ENCODE results near the gene FRRS1L. TPM values are rescaled to one million over a fixed set of nuclear protein-coding genes. Genes with fewer than 3 reads are reported as not detected.

The FRRS1L gene
- total and polyA plus RNA-seq, 2 donors (not counting 1 experiment from before 2014, with no cell fraction given), result not detected

DNA sequence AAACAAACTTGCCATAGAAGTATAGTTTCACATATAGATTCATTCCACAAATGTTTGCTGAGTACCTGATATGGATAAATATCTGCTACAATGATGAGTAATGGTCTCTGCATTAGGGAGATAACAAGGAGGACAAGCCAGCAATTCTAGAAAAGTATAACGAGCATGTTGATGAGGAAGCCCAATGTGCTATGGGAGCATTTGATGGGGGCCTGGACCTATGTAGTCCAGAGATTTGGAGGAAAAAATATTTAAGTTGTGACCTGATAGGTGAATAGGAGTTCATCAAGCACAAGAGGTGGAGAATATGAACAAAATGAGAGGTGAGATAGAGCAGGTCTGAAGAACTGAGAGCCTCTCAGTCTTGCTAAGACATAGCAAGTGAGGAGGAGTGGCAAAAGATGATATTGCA is 32.9 kb downstream of the FRRS1L start:
- no peaks in the 10 kb centered on the region for H3K4me1 ChIP-seq (ENCODE audit: control insufficient read depth in 2 of 2, insufficient read depth in 2 of 2, low read length in 2 of 2)
- H3K4me3 ChIP-seq (ENCODE audit: control extremely low read depth in 1 of 5, extremely low read depth in 1 of 5, insufficient read depth in 1 of 5, low read depth in 2 of 5, low read length in 4 of 5), result no peak overlapping the region
- no peak overlapping the region for H3K27ac ChIP-seq (ENCODE audit: low read length in 2 of 2)
- CTCF ChIA-PET, result no interaction called here
- WGBS (ENCODE audit: insufficient coverage), result 100% methylated on average over 1 of the region's 1 CpG
- POLR2A ChIA-PET, result no interaction called here
- H2AFZ ChIP-seq (ENCODE audit: insufficient read depth, low read depth, low read length, poor library complexity, severe bottlenecking), result no peak overlapping the region
- Mint-ChIP-seq H3K4me1 (no peaks in the 10 kb centered on the region), H3K4me3 (no peak overlapping the region), H3K27me3 (peaks cover 11% of the 10 kb centered on the region), H3K9me3 (ENCODE audit: insufficient read depth) (no peaks in the 10 kb centered on the region), H3K27ac (no peak overlapping the region)
- intact Hi-C loops (cut with micrococcal nuclease), result no loop called here
- TF ChIP-seq EZH2 (IDR thresholded peaks at IDR 0.05; ENCODE audit: borderline replicate concordance, insufficient read depth, low read depth, low read length, poor library complexity, severe bottlenecking), result no peak
- TF ChIP-seq, protein P1, sequence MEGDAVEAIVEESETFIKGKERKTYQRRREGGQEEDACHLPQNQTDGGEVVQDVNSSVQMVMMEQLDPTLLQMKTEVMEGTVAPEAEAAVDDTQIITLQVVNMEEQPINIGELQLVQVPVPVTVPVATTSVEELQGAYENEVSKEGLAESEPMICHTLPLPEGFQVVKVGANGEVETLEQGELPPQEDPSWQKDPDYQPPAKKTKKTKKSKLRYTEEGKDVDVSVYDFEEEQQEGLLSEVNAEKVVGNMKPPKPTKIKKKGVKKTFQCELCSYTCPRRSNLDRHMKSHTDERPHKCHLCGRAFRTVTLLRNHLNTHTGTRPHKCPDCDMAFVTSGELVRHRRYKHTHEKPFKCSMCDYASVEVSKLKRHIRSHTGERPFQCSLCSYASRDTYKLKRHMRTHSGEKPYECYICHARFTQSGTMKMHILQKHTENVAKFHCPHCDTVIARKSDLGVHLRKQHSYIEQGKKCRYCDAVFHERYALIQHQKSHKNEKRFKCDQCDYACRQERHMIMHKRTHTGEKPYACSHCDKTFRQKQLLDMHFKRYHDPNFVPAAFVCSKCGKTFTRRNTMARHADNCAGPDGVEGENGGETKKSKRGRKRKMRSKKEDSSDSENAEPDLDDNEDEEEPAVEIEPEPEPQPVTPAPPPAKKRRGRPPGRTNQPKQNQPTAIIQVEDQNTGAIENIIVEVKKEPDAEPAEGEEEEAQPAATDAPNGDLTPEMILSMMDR (IDR thresholded peaks at IDR 0.05), result no peak
- H3K79me2 ChIP-seq (ENCODE audit: control insufficient read depth, insufficient read depth, low read length), result no peaks in the 10 kb centered on the region
- H3K4me2 ChIP-seq (replicated peaks; ENCODE audit: low read depth, low read length, poor library complexity, severe bottlenecking), result no peak overlapping the region
- no peaks in the 10 kb centered on the region for H3K36me3 ChIP-seq (replicated peaks in 1 of 2; ENCODE audit: control extremely low read depth in 1 of 2, control insufficient read depth in 1 of 2, extremely low read depth in 1 of 2, insufficient read depth in 2 of 2, low read length in 1 of 2)
- no peaks in the 10 kb centered on the region for H3K9me3 ChIP-seq (ENCODE audit: control extremely low read depth in 1 of 3, control insufficient read depth in 2 of 3, insufficient read depth in 1 of 3, low read length in 2 of 3)
- no peaks in the 10 kb centered on the region for H3K27me3 ChIP-seq (replicated peaks in 1 of 4; ENCODE audit: control extremely low read depth in 1 of 4, control insufficient read depth in 3 of 4, insufficient read depth in 4 of 4, low read length in 3 of 4)
- no peak for ATAC-seq (ENCODE audit: low read depth)
- H3K9ac ChIP-seq (ENCODE audit: low read length), result no peak overlapping the region
- DNase-seq, result no peak
- H4K20me1 ChIP-seq (ENCODE audit: control insufficient read depth, insufficient read depth, low read length, poor library complexity, severe bottlenecking), result no peaks in the 10 kb centered on the region

DNA sequence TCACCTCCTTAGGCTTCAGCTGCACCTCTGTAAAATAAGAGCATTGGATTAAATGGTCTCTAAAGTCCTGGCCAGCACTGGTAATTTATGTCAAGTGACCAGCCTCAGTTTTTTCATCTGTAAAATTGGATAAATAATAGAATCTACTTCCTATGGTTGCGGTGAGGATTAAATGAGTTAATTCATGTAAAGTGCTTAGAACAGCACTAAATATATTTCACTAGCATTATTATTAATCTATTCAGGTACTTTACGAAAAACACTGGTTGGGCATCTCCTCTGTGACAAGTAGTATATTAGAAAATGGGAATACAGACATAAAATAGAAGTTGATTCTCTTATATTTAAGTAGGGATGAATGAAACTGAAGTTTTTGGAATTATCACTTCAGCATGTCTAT is 33.5 kb downstream of the FRRS1L start:
- WGBS (ENCODE audit: insufficient coverage), result no CpG with 5 or more reads among the region's 2 CpGs
- Histone ChIP-seq H3K4me3 (ENCODE audit: control extremely low read depth in 1 of 5, extremely low read depth in 1 of 5, insufficient read depth in 1 of 5, low read depth in 2 of 5, low read length in 4 of 5) (no peak overlapping the region), H3K9me3 (ENCODE audit: control extremely low read depth in 1 of 3, control insufficient read depth in 2 of 3, insufficient read depth in 1 of 3, low read length in 2 of 3) (no peaks in the 10 kb centered on the region), H4K20me1 (ENCODE audit: control insufficient read depth, insufficient read depth, low read length, poor library complexity, severe bottlenecking) (no peaks in the 10 kb centered on the region), H3K27ac (ENCODE audit: low read length in 2 of 2) (no peak overlapping the region), H3K4me1 (ENCODE audit: control insufficient read depth in 2 of 2, insufficient read depth in 2 of 2, low read length in 2 of 2) (no peaks in the 10 kb centered on the region), H3K4me2 (replicated peaks; ENCODE audit: low read depth, low read length, poor library complexity, severe bottlenecking) (no peak overlapping the region), H3K9ac (ENCODE audit: low read length) (no peak overlapping the region), H3K79me2 (ENCODE audit: control insufficient read depth, insufficient read depth, low read length) (no peaks in the 10 kb centered on the region), H2AFZ (ENCODE audit: insufficient read depth, low read depth, low read length, poor library complexity, severe bottlenecking) (no peak overlapping the region), H3K36me3 (replicated peaks in 1 of 2; ENCODE audit: control extremely low read depth in 1 of 2, control insufficient read depth in 1 of 2, extremely low read depth in 1 of 2, insufficient read depth in 2 of 2, low read length in 1 of 2) (no peaks in the 10 kb centered on the region), H3K27me3 (replicated peaks in 1 of 4; ENCODE audit: control extremely low read depth in 1 of 4, control insufficient read depth in 3 of 4, insufficient read depth in 4 of 4, low read length in 3 of 4) (no peaks in the 10 kb centered on the region)
- DNase-seq (no peak), ATAC-seq (ENCODE audit: low read depth) (no peak)
- H3K4me1 Mint-ChIP-seq, result no peaks in the 10 kb centered on the region
- intact Hi-C loops (cut with micrococcal nuclease), result no loop called here
- H3K27ac Mint-ChIP-seq, result no peak overlapping the region
- H3K9me3 Mint-ChIP-seq (ENCODE audit: insufficient read depth), result no peaks in the 10 kb centered on the region
- ChIA-PET CTCF (no interaction called here), POLR2A (no interaction called here)
- peaks cover 13% of the 10 kb centered on the region for H3K27me3 Mint-ChIP-seq
- H3K4me3 Mint-ChIP-seq, result no peak overlapping the region
- TF ChIP-seq, protein P1 (IDR thresholded peaks at IDR 0.05), result no peak
- TF ChIP-seq EZH2 (IDR thresholded peaks at IDR 0.05; ENCODE audit: borderline replicate concordance, insufficient read depth, low read depth, low read length, poor library complexity, severe bottlenecking), result no peak

Measured in B cell (primary cell).